Pancreas (tissue), 10 donors: ENCODE data around the gene SCYL3. TPM values are rescaled to one million over a fixed set of nuclear protein-coding genes. Genes with fewer than 3 reads are reported as not detected.
"Not testable (repeated sequence)": the region's sequence is repeated elsewhere in the genome, so short reads cannot be mapped to it uniquely, and the experiment has no call there.

Source experiments
- ATAC-seq, 4 donors: fragments of 200-7000 bp; cut with Tn5 transposase; one replicate each; pipeline versions ENCODE4 v1.8.0 to v1.9.1; 2020; ENCODE audit warnings: mild to moderate bottlenecking in 4 of 4, moderate library complexity in 4 of 4
- DNase-seq, 6 donors: peaks; one replicate each; pipeline ENCODE4 v3.0.0-alpha.2; 2020
- FAIRE-seq: peaks from 2 replicates; lab custom pipeline; 2012; peaks lifted over from hg19 to GRCh38; lab: Jason Lieb, UNC
- H3K27ac ChIP-seq, 4 donors: fragments of 200-600 bp; sonication (generic); 1 replicate in 3 of 4; 2 replicates in 1 of 4; pipeline versions ENCODE4 v1.5.0 to v1.8.0; 2020
- H3K27me3 ChIP-seq, 4 donors: fragments of 200-600 bp; one replicate each; pipeline ENCODE4 v1.8.0; 2021
- H3K36me3 ChIP-seq, 3 donors: fragments of 200-600 bp; sonication (generic) in 1 of 3; one replicate each; pipeline versions ENCODE4 v1.5.0 to v1.8.0; 2020 to 2021
- H3K4me1 ChIP-seq, 3 donors: fragments of 200-600 bp; one replicate each; pipeline ENCODE4 v1.8.0; 2021
- H3K4me3 ChIP-seq, 4 donors: fragments of 200-600 bp; sonication (generic) in 2 of 4; one replicate each; pipeline versions ENCODE4 v1.5.0 to v1.8.0; 2020 to 2021
- H3K9me3 ChIP-seq, 4 donors: fragments of 200-600 bp; one replicate each; pipeline ENCODE4 v1.8.0; 2021
- CTCF ChIP-seq, 4 donors: fragments of 200-600 bp; sonication (generic) in 3 of 4; IDR thresholded peaks; one replicate each; pipeline versions ENCODE4 v1.5.0 to v1.8.0; 2021; ENCODE audit warnings: antibody characterized with exemption in 4 of 4
- WGBS, 2 donors: extraction: QIAGEN DNeasy Blood & Tissue Kit; methylation state at CpG; one replicate each; pipeline ENCODE4 v1.1.7; 2013; 5-methylcytosine and 5-hydroxymethylcytosine counted together
- intact Hi-C, 3 donors: fragments of 100-400 bp; cut with DNase I; formaldehyde crosslinking; loops; one replicate each; pipeline versions ENCODE4 v1.11.1 to v1.14.2; 2022
- polyA plus RNA-seq, 2 donors: library from polyadenylated mRNA; stranded (reverse); fragments of 200-250 nt; gene quantifications; one replicate each; pipeline ENCODE4 v1.2.3, GENCODE V29; 2013
- total RNA-seq, 6 donors: library from RNA; stranded (reverse); fragmentation: NEBNext Ultra II Directional in 4 of 6; extraction: Animal tissue kit (Norgen Biotek cat#: 25700) in 4 of 6; gene quantifications; one replicate each; pipeline versions ENCODE4 v1.2.1 to v1.2.4, GENCODE V29; 2021 to 2023
- donor health status: healthy with polysubstance abuse.
- donor health status: DM: no; HTN: no; CAD: no; lungs with moderate emphysema.
- donor health status: DM: no; HTN: no; CAD: no.
- donor health status: control.
- donor health status: control.
- donor health status: Bipolar disorder and iron deficiency.
- donor health status: DM: yes; HTN: yes; CAD: no.
- donor health status: DM: no; HTN: no; CAD: no.
- donor health status: DM: no; HTN: no; CAD: no.
- donor health status: DM: yes; HTN: yes; CAD: no.

Gene SCYL3
- total and polyA plus RNA-seq, 8 donors: 2.9 to 9.0 (median 5.2) TPM

DNA sequence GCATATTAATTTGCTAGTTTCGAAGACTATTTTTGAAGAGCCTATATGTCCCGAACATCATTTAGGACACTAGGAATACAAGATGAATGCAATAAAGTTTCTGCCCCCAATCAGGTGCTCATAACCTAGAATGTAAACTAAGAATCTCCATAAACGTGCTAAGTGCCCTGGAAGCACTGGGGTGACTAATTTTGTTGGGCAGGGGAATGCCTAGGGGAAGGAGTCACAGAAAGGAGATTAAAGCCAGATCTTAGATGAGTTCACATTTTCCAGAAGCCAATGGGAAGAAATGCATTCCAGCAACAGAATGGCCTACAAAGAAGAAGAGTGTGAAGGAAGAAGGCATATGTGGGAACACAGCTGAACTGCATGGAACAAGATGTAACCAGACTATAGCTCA, 19.5 kb downstream of the SCYL3 start:
- H3K36me3 ChIP-seq: peaks cover 0 to 72% (median 33%) of the 10 kb centered on the region in 3 donors
- no peaks in the 10 kb centered on the region for H3K4me1 ChIP-seq
- DNase-seq: no peak
- no peak for ATAC-seq
- H3K4me3 ChIP-seq: no peak overlapping the region
- intact Hi-C loops: no loop called here
- H3K27ac ChIP-seq: no peak overlapping the region
- TF ChIP-seq CTCF (IDR thresholded peaks at IDR 0.05): no peak
- no peaks in the 10 kb centered on the region for H3K9me3 ChIP-seq
- H3K27me3 ChIP-seq: no peaks in the 10 kb centered on the region
- 92 to 95% methylated on average over 3 of the region's 3 CpGs for WGBS, 2 donors
- FAIRE-seq: no peak

GRCh38 chr1:169873582-169874199, 20.0 kb downstream of the SCYL3 start:
- 86 to 92% methylated on average over 3 of the region's 3 CpGs for WGBS, 2 donors
- Histone ChIP-seq H3K27ac (no peak overlapping the region), H3K4me1 (no peaks in the 10 kb centered on the region), H3K27me3 (no peaks in the 10 kb centered on the region), H3K4me3 (no peak overlapping the region), H3K36me3 (peaks cover 0 to 77% (median 34%) of the 10 kb centered on the region in 3 donors), H3K9me3 (no peaks in the 10 kb centered on the region)
- FAIRE-seq (no peak), ATAC-seq (no peak), DNase-seq (no peak)
- TF ChIP-seq CTCF (IDR thresholded peaks at IDR 0.05): no peak
- intact Hi-C loops: no loop called here

GRCh38 chr1:169872906-169873305, 20.8 kb downstream of the SCYL3 start:
- Histone ChIP-seq H3K27ac (no peak overlapping the region), H3K4me1 (no peaks in the 10 kb centered on the region), H3K4me3 (no peak overlapping the region), H3K36me3 (peaks cover 0 to 83% (median 37%) of the 10 kb centered on the region in 3 donors), H3K27me3 (no peaks in the 10 kb centered on the region), H3K9me3 (no peaks in the 10 kb centered on the region)
- no peak for TF ChIP-seq CTCF (IDR thresholded peaks at IDR 0.05)
- no peak for ATAC-seq
- DNase-seq: no peak
- FAIRE-seq: no peak
- intact Hi-C loops: no loop called here

GRCh38 chr1:169871988-169872387, 21.7 kb downstream of the SCYL3 start:
- ATAC-seq, H3K27me3 ChIP-seq, FAIRE-seq, intact Hi-C loops, H3K4me3 ChIP-seq, DNase-seq, H3K27ac ChIP-seq, H3K9me3 ChIP-seq, H3K4me1 ChIP-seq: not testable (repeated sequence)
- H3K36me3 ChIP-seq: peaks cover 0 to 77% (median 37%) of the 10 kb centered on the region in 3 donors
- 100% methylated on average over 3 of the region's 3 CpGs for WGBS, 2 donors

DNA sequence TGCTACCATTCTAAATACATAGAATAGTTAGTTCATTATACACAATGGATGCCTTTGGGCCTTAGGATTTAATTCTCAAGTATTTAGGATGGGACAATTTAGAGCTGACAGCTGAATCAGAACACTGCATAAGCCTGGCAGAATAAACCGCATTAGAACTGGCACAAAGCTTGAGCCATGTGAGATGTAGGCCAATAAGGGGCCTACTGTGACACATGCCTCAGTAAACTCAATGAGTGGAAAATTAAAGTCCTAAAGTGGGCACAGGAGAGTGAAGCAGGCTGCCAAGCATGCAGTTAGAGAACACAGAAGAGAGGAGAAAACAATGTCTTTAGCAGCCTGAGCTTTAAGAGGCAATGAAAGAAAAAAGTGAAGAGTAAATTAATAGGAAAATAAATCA, 24.3 kb downstream of the SCYL3 start:
- Histone ChIP-seq H3K36me3 (peaks cover 0 to 84% (median 40%) of the 10 kb centered on the region in 3 donors), H3K9me3 (no peaks in the 10 kb centered on the region), H3K4me3 (no peak overlapping the region), H3K27ac (no peak overlapping the region), H3K27me3 (no peaks in the 10 kb centered on the region), H3K4me1 (no peaks in the 10 kb centered on the region)
- ATAC-seq: no peak
- no peak for FAIRE-seq
- WGBS, 2 donors: 98% methylated on average over 1 of the region's 1 CpG
- TF ChIP-seq CTCF (IDR thresholded peaks at IDR 0.05): no peak
- intact Hi-C loops: no loop called here
- DNase-seq: no peak
